Stimulated activated CD4-positive, alpha-beta T cell treated with anti-CD3 and anti-CD28 coated beads, TNF-alpha, amount 100 ng/mL, for 4 hours (primary cell): Measurements from ENCODE around the gene SLC12A5.
"Not testable (repeated sequence)": the region's sequence is repeated elsewhere in the genome, so short reads cannot be mapped to it uniquely, and the experiment has no call there.

Experiments
- DNase-seq, 3 experiments: peaks; one replicate each; pipeline ENCODE4 v3.0.0-alpha.2; 2020; ENCODE audit warnings: low read depth in 3 of 3

SLC12A5 gene

DNA sequence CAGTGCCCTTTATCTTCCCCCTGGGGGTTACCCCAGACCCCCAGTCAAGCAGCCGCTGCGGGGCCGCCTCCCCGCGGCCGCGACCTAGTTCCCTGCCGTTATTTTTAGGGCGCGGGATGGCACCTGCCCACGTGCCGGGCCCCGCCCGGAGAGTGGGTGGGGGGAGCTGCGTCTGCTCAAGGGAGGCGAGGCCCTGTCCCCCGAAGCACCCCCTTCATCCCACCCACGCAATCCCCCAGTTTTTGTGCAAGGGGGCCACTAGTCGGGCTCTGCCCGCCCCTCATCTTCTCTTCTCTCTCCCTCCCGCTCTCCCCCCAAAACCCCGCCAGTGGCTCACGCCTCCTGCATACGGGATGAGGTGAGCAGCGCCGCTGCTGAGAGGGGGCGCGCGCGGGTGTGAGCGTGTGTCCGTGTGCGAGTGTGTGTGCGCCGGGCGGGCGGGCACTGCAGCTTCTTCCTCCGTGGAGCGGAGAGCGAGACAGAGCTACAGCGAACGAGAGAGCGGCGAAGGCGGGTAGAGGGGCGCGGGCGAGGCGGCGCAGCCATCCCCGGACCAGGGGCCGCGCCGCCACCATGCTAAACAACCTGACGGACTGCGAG is at the start of gene SLC12A5:
SLC12A5 (plus strand) TSS at position 444 of the 600 bp plus-strand sequence; CDS start at position 574, 130 bp downstream.
- no peak for DNase-seq

DNA sequence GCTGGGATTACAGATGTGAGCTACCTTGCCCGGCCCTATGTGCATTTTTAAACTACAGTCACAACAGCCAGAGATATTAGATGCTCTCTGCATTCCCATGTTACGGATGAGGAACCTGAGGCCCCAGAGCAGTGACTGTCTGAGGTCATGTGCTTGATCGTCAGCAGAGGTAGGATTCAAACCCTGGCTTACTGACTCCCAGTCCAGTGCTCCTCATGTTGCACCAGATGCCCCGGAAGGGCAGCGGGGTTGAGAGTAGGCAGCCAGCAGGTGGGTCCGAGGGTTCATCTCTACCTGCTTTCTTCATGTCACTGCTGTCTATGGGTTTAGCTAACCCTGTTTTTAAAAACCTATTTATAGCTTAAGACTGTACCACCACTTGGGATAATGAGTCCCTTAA is 47.8 kb upstream of the SLC12A5 start:
- no peak for DNase-seq

DNA sequence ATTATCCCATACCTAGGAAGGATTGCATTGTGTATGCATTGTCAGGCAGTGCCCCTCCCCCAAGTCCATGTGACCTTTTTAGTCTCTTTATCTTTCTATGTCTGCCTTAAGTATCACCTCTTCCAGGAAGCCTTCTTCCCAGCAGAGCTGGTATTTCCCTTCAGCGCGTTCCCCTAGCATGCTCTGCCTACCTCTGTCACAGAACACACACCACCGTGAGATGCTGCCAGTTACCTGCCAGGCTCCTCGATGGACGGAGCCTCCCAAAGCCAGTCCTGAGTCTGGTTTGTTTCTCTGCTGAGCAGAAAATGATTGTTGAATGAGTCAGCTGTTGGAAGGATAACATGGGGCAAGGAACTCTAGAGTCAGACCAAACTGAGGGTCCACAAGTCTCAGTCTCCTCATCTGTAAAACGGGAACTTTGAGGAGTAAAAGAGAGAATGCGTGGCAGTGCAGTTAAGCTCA is 45.7 kb upstream of the SLC12A5 start:
- DNase-seq, result no peak

DNA sequence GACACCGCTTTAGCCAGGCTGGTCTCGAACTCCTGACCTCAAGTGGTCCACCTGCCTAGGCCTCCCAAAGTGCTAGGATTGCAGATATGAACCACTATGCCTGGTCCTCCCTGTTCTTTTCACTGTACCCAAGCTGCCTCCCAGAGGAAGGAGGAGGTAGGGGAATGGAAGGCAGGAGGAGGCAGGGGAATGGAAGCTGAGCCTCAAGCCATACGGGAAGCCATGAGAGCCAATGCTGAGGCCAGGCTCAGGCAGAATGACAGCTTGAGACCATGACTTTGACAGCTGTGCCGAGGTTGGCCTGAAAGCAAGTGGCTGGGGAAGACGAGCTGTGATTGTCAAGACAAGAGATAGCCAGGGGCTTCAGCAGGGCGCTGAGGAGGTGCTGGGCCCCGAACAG is 43.4 kb upstream of the SLC12A5 start:
- no peak for DNase-seq

DNA sequence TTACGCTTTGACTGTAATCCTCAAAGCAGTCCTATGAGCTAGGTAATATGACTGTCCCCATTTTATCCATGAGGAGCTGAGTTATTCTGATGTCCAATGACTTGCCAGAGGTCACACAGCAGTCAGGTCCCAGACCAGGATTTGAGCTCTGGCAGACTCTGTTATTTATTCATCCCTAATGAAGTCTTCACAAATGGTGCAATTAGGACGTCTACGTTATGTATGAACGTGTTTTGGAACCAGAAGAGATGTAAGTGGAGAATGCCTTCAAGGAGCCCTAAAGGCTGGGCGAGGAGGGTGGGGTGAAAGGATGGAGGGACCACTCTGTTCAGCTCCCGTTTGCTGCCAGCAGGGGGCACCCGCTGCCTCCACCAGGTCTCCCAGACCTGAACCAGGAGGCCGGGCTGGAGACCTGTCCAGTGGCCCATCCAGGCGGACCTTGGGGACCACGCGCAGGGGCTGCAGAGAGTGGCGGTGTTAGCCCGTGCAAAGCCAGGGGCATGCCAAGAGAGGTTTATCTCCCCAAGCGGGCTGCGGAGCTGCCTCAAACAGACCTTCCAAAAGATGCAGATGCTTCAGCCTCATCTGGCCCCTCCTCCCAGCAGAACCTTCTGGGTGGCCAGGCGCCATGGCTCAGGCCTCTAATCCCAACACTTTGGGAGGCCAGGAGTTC is 41.8 kb upstream of the SLC12A5 start:
- DNase-seq, result peak; percentile 54 to 69 (median 55)

DNA sequence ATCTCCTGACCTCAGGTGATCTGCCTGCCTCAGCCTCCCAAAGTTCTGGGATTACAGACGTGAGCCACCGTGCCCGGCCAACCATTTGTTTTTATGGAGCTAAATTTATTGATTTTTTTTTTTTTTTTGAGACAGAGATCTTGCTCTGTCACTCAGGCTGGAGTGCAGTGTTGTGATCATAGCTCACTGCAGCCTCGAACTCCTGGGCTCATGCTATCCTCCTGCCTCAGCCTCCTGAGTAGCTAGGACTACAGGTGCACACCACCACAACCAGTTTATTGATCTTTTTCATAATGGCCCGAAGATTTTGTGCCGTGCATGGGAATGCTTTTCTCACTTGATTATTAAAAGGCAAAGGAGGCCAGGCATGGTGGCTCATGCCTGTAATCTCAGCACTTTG is 40.2 kb upstream of the SLC12A5 start:
- DNase-seq, result not testable (repeated sequence)

DNA sequence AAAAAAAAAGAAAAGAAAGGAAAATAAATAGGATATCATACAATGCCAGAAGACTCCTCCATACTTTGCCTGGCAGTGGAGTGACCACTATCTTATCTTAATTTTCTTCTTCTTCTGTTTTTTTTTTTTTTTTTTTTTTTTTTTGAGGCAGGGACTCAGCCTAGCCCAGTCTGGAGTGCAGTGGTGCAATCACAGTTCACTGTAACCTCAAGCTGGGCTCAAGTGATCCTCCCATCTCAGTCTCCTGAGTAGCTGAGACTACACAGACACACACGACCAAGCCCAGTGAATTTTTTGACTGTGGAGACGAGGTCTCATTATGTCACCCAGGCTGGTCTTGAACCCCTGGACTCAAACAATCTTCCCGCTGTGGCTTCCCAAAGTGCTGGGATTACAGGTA is 37.4 kb upstream of the SLC12A5 start:
- no peak for DNase-seq

DNA sequence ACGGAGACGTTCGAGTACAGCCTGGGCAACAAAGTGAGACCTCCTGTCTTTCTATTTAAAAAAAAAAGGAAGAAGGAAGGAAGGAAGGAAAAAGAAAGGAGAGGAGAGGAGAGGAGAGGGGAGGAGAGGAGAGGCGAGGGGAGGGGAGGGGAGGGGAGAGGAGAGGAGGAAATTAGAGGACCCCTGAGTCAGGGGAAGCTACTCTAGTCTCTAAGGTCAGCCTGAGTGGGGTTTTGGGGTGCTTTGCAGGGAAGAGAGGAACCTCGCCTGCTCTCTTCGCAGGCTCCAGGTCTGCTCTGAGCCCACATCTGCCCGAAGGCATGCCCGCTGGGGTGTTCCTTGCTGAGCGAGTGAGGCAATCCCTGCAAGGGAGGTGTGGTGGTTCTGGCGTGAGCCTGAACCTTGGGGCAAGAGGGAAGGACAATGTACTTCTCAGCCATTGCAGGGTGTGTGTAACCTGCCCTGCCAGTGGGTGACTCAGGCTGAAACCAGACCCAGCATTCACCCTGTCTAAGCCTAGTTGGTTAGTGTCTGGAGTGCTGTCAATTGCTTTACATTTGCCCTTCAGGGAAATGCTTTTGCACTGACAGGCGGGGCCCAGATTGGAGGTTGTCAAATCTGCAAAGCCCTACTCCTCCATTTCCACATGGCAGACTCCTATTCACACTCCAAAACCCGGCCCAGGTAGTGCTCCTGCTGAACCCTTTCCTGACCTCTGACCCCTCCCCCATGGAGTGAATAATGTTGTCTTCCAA is 35.6 kb upstream of the SLC12A5 start:
- DNase-seq, result no peak

DNA sequence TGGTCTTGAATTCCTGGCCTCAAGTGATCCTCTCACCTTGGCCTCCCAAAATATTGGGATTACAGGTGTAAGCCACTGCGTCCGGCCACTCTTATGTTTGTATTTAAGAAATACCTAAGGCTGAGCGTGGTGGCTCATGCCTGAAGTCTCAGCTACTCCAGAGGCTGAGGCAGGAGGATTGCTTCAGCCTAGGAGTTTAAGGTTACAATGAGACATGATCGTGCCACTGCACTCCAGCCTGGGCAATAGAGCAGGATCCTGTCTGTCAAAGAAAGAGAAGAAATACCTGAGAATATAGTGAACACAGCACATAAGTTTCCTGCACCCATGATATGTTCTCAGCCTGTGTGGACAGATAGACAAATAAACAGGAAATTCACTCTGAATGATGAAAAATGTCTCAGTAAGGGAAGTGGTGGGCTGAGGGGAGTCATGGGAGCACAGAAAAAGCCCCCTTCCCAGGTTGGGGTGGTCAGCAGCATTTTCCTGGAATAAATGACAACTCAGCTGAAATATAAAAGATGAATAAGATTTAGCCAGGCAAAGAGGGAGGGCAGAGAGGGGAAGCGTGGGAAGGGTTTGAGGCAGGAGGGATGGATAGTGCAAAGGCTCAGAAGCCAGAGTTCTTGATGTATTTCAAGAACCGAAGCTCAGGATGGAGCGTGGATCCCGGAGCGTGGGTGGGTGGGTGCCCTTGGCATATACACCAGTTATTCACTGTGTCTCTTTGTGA is 34.1 kb upstream of the SLC12A5 start:
- no peak for DNase-seq

DNA sequence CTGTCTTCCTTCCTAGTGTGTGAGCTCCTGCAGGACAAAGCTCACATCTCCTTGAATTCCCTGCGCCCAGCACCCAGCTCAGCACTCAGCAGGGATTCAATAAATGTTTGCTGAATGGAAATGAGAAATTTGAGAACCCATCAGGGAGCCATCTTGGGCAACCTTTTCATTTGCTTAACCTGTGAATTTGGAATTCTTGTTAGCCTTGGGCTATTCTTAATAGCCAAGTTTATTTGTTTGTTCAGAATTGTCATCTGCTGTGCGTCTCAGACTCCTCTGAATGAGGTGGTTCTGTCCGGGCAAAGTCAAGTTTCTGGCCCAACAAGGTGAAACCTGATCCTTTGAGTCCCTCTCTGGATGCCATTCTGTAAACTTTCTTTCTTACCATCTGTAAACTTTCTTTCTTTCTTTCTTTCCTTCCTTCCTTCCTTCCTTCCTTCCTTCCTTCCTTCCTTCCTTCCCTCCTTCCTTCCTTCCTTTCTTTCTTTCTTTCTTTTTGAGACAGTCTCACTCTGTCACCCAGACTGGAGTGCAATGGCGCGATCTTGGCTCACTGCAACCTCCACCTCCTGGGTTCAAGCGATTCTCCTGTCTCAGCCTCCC is 33.4 kb upstream of the SLC12A5 start:
- DNase-seq, result not testable (repeated sequence)

DNA sequence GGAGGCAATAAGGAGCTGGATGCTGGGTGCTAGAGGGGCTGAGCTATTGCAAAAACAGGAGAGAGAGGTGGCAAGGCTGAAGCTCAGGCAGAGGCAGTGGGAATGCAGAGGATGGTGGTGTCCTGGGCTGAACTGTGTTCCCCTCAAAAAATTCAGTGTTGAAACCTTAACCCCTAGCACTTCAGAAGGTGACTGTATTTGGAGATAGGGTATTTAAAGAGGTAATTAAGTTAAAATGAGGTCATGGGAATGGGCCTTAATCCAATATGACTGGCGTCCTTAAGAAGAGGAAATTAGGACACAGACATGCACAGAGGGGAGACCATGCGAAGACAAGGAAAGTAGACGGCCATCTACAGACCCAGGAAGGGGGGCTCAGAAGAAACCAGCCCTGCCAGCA is 31.8 kb upstream of the SLC12A5 start:
- DNase-seq, result no peak

DNA sequence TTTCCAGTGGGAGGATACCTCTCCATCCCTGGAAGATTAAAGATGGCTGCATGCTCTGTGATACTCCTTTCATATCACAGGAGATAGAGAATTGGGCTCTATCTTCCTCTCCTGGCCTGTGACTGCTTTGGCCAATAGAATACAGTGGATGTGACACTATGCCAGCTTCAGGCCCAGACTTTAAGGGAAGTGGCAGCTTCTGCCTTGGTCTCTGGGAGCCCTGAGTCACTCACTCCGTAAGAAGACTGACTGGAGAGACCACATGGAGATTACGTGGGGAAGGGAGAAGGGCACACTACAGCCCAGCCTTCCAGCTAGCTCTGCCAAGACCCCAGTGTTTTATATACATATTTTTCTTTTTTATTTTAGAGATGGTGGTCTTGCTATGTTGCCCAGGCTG is 30.7 kb upstream of the SLC12A5 start:
- no peak for DNase-seq

DNA sequence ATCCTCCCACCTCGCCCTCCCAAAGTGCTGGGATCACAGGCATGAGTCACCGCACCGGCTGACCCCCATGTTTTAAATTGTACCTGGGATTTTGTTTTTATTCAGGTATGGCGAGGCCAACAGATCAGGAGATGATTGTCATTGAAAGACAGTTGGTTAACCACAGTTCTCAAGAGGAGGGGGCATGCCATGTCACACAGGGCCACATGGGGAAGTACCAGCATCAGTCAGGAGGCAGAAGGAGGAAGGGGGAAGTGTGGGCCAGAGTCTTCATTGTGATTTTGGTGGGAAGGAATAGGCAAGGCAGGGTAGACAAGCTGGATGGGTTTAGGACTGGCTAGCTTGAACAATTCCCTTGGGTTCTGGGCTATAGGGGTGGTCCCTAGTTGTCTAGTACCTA is 30.3 kb upstream of the SLC12A5 start:
- no peak for DNase-seq

DNA sequence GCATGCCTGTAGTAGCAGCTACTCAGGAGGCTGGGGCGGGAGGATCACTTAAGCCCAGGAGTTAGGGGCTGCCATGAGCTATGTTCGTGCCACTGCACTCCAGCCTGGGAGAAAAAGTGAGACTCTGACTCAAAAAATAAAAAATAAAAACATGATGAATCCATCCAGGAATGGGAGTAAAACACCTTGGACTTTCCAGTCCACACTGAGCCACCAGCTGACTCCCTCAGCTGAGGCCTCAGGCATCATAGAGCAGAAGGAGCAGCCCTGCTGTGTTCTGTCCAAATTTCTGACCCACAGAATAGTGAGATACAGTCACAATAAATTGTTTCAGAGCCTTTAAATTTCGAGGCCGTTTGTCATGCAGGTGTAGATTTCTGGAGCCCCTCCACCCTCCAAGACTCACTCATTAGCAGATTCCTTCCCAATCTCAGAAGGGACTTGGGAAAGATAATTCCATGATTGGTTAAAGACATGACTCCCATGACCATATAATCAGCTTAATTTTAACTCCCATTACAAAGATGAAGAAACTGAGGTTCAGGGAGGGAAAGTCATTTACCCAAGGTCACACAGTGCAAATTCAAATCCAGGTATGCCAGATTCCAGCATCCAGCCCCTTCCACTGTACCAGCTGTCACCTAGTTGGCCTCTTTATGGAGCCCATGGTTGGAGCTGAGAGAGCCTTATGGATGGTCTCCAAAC is 29.3 kb upstream of the SLC12A5 start:
- DNase-seq, result no peak

DNA sequence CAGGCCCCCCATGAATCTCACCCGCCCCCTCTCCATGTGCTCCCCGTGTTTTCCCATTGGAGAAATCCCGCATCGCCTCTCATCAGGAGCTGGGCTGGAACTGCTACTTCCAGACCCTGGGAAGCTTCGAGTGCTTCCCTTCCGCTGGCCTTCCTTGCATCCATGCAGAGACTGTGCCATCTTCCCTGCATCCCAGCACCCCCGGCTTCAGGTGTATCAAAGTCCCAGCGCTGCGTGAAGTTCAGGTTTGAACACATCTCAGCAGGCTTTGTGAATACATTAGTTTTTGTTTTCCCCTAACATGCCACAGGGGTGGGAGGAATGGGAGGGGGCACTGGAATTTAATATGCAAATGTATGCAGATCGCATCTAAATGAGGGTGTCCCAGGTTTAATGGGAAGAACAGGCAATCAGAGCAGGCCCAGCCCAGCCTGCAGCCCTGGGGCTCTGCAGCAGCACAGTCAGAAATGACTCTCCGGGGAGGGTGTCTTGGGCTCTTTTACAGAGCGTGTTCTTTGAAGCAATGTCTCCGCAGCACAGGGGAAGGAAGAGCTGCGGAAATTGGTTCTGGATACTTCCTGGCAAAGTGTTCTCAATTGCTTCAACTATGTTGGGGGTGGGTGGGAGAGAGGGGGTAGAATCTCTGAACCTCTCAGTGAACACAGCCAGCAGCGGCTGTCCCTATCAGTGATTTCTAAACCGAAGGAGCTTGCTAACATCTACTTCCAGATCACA is 28.6 kb upstream of the SLC12A5 start:
- no peak for DNase-seq

DNA sequence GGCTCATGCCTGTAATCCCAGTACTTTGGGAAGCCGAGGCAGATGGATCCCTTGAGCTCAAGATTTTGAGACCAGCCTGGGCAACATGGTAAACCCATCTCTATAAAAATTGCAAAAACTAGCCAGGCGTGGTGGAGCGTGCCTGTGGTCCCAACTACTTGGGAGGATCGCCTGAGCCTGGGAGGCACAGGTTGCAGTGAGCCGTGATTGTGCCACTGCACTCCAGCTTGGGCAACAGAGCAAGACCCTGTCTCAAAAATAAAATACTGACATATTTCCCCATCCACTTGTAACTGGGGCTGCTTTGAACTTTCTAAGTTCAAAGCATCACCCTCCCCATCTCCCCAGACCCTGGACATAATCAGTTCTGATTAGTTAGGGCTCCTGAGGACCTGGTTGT is 27.5 kb upstream of the SLC12A5 start:
- no peak for DNase-seq

DNA sequence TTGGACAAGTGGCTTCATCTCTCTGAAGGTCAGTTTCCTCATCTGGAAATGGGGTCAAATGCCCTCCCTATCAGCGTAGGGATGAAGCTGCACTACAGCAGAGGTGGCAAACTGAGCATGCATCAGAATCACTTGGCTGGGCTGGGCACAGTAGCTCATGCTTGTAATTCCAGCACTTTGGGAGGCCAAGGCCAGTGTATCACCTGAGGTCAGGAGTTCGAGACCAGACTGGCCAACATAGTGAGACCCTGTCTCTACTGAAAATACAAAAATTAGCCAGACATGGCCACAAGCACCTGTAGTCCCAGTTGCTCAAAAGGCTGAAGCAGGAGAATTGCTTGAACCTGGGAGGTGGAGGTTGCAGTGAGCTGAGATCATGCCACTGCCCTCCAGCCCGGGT is 27.0 kb upstream of the SLC12A5 start:
- no peak for DNase-seq

DNA sequence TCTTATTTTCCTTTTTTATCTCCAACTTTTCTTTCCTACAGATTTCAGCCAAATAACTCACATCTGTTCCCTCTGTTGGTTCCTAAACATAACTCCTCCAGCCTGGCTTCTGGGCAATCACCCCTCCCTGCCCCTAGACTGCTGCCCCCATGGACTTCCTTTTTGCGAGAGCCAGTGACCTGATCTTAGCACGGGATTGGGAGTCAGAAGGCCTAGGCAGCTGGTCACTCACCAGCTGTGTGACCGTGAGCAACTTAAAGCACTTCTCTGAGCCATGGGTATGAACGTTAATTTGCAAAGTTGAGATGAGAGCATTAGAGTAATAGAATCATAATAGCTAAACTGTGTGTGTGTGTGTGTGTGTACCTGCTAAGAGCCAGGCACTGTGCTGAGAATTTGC is 24.8 kb upstream of the SLC12A5 start:
- DNase-seq, result no peak

DNA sequence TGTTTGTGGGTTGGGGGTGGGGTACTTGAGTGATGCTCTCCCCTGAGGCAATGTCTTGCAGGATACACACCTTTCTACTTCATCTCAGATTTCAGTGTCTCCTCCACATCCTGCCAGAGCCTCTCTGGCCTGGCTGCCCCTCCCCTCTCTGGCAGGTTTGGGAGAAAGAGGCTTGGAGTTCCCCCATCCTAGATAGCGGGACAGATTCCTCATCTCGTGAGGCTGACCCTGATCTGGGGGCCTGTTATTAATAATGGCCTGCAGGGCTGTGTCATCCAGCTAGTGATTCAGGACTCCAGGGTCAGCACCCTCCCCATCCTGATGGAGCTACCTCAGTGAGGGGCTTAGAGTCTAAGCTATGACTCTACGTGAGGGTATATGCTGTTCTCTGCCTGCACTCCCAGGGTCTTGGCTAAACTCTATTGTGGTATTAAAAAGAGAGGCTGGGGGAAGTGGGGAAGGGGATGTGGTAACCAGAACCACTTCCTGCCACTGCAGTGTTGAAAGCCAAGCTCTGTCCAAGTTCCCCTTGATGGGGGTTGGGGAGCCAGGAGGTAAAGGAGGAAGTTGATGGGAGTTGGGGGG is 24.0 kb upstream of the SLC12A5 start:
- DNase-seq, result no peak

DNA sequence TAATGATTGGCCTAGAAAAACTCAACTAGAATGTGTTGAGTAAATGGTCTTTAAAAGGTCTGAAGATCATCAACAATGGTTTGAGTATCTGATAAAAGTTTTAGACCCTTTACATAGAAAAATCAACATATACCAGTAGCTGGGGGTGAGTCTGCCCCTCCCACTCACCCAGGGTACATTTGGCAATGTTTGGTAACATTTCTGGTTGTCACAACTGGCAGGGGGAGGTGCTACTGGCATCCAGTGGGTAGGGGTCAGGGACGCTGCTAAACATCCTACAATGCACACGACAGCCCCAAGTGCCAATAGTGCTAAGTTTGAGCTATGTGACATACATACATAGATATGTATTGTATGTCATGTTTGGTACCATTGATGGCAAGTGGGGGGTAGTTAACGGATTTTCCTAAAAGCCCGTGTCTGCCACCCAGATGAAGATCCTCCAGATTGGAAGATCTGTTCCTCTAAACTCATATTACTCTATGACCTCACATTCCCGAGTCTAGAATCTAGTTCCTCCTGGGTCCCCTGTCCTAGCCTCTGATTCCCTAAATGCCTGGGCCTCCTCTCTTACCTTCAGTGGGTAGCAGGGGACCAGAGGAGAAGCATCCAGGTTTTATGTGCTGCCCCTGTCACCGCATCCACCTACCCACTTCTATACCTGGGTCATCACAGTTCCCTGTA is 22.9 kb upstream of the SLC12A5 start:
- no peak for DNase-seq
